Natural killer cell (primary cell): Measurements from ENCODE around the gene HMCN2. TPM values are rescaled to one million over a fixed set of nuclear protein-coding genes. Genes with fewer than 3 reads are reported as not detected.
"Not testable (repeated sequence)": the region's sequence is repeated elsewhere in the genome, so short reads cannot be mapped to it uniquely, and the experiment has no call there.

Experiments
- ATAC-seq, 3 donors: fragments of 150-1000 bp in 2 of 3; fragments of 200-7000 bp in 1 of 3; cut with Tn5 transposase; 1 replicate in 1 of 3; 2 replicates in 2 of 3; pipeline ENCODE4 v1.10.0; 2021; ENCODE audit warnings: mild to moderate bottlenecking in 2 of 3, moderate library complexity in 2 of 3
- DNase-seq, 2 donors: peaks; one replicate each; pipeline versions ENCODE4 v3.0.0 to v3.0.0-alpha.2; 2013 to 2021; ENCODE audit warnings: mixed read lengths in 1 of 2
- H3K27ac ChIP-seq: one replicate; pipeline ENCODE4 v1.5.1; 2013; ENCODE audit warnings: mild to moderate bottlenecking, low read length
- H3K27me3 ChIP-seq: one replicate; pipeline ENCODE4 v1.6.1; 2013; ENCODE audit warnings: low read length; ENCODE audit not compliant: control insufficient read depth, insufficient read depth
- H3K36me3 ChIP-seq: one replicate; pipeline ENCODE4 v1.6.1; 2013; ENCODE audit warnings: low read length; ENCODE audit not compliant: control insufficient read depth, insufficient read depth
- H3K4me1 ChIP-seq: one replicate; pipeline ENCODE4 v1.6.1; 2013; ENCODE audit warnings: low read length; ENCODE audit not compliant: control insufficient read depth, insufficient read depth
- H3K4me3 ChIP-seq: one replicate; pipeline ENCODE4 v1.5.1; 2013; ENCODE audit warnings: low read length
- H3K9me3 ChIP-seq: one replicate; pipeline ENCODE4 v1.6.1; 2013; ENCODE audit warnings: low read length; ENCODE audit not compliant: control insufficient read depth, insufficient read depth
- H3K27ac Mint-ChIP-seq, 2 donors: one replicate each; pipeline ENCODE4 v1.8.0; 2022; ENCODE audit warnings: mild to moderate bottlenecking in 2 of 2, mixed read lengths in 2 of 2, moderate library complexity in 1 of 2
- H3K27me3 Mint-ChIP-seq, 2 donors: one replicate each; pipeline ENCODE4 v1.8.0; 2022; ENCODE audit warnings: low read depth in 2 of 2, mixed read lengths in 2 of 2
- H3K36me3 Mint-ChIP-seq: one replicate; pipeline ENCODE4 v1.8.0; 2022; ENCODE audit warnings: mixed read lengths
- H3K4me1 Mint-ChIP-seq, 2 donors: one replicate each; pipeline ENCODE4 v1.8.0; 2022; ENCODE audit warnings: mixed read lengths in 2 of 2
- H3K4me3 Mint-ChIP-seq: one replicate; pipeline ENCODE4 v1.8.0; 2022; ENCODE audit warnings: mild to moderate bottlenecking, moderate library complexity, mixed read lengths
- H3K9me3 Mint-ChIP-seq, 2 donors: one replicate each; pipeline ENCODE4 v1.8.0; 2022; ENCODE audit warnings: mixed read lengths in 2 of 2
- CTCF ChIP-seq: fragments of 200-600 bp; IDR thresholded peaks from one replicate; pipeline ENCODE4 v1.8.0; 2022; ENCODE audit warnings: antibody characterized with exemption
- WGBS: methylation state at CpG from one replicate; pipeline ENCODE4 v1.1.7; 2013; ENCODE audit warnings: missing lambda C conversion rate; ENCODE audit not compliant: insufficient coverage; 5-methylcytosine and 5-hydroxymethylcytosine counted together
- intact Hi-C: fragments of 100-400 bp; cut with micrococcal nuclease; formaldehyde crosslinking; loops from one replicate; pipeline ENCODE4 v1.14.2; 2022
- total RNA-seq, 4 donors: library from RNA; stranded (reverse); fragments of 120-200 nt in 1 of 4; gene quantifications; one replicate each; pipeline versions ENCODE4 v1.2.3 to v1.2.4, GENCODE V29; 2013 to 2022

Gene HMCN2
- total RNA-seq, 3 donors from 2014 or later (not counting 1 experiment from before 2014, with no cell fraction given), result not detected

GRCh38 chr9:130432796-130433167 lies 167.2 kb downstream of the HMCN2 start:
- Histone ChIP-seq H3K4me1 (peaks cover 5% of the 10 kb centered on the region), H3K9me3 (peaks cover 9% of the 10 kb centered on the region), H3K27me3 (peaks cover 9% of the 10 kb centered on the region), H3K4me3 (no peak overlapping the region), H3K36me3 (no peaks in the 10 kb centered on the region), H3K27ac (no peak overlapping the region)
- intact Hi-C loops, result no loop called here
- no peak for TF ChIP-seq CTCF
- H3K27me3 Mint-ChIP-seq, result peaks cover 20 to 27% of the 10 kb centered on the region in 2 donors
- peaks cover 0 to 4% of the 10 kb centered on the region in 2 donors for H3K4me1 Mint-ChIP-seq
- H3K36me3 Mint-ChIP-seq, result no peaks in the 10 kb centered on the region
- no peak for ATAC-seq
- H3K27ac Mint-ChIP-seq, result no peak overlapping the region
- no peaks in the 10 kb centered on the region for H3K9me3 Mint-ChIP-seq
- WGBS, result 63% methylated on average over 16 of the region's 16 CpGs
- no peak for DNase-seq
- H3K4me3 Mint-ChIP-seq, result peak overlapping the region; percentile 56

- Mint-ChIP-seq H3K9me3 (no peaks in the 10 kb centered on the region), H3K27me3 (peaks cover 20 to 27% of the 10 kb centered on the region in 2 donors), H3K4me1 (peaks cover 0 to 4% of the 10 kb centered on the region in 2 donors), H3K36me3 (no peaks in the 10 kb centered on the region), H3K27ac (no peak overlapping the region), H3K4me3 (peak overlapping the region; percentile 58)
- no peaks in the 10 kb centered on the region for H3K36me3 ChIP-seq
- 9% methylated on average over 92 of the region's 92 CpGs for WGBS
- intact Hi-C loops, result no loop called here
- ATAC-seq, result peak; percentile 58 to 94 (median 76)
- H3K27ac ChIP-seq, result no peak overlapping the region
- peak in 1 of 2 donors; percentile 45 for DNase-seq
- H3K4me3 ChIP-seq, result no peak overlapping the region
- H3K27me3 ChIP-seq, result peaks cover 9% of the 10 kb centered on the region
- peaks cover 5% of the 10 kb centered on the region for H3K4me1 ChIP-seq
- peaks cover 9% of the 10 kb centered on the region for H3K9me3 ChIP-seq
- peak; percentile 30 for TF ChIP-seq CTCF
These were observed 167.8 kb downstream of the HMCN2 start for GRCh38 chr9:130433168-130433946.

GRCh38 chr9:130433947-130434262 lies 168.3 kb downstream of the HMCN2 start:
- Histone ChIP-seq H3K4me3 (no peak overlapping the region), H3K27me3 (peaks cover 9% of the 10 kb centered on the region), H3K36me3 (no peaks in the 10 kb centered on the region), H3K4me1 (peaks cover 5% of the 10 kb centered on the region), H3K27ac (no peak overlapping the region), H3K9me3 (peaks cover 9% of the 10 kb centered on the region)
- Mint-ChIP-seq H3K27me3 (peaks cover 20 to 29% of the 10 kb centered on the region in 2 donors), H3K4me1 (peaks cover 0 to 4% of the 10 kb centered on the region in 2 donors), H3K9me3 (no peaks in the 10 kb centered on the region), H3K36me3 (no peaks in the 10 kb centered on the region), H3K27ac (no peak overlapping the region), H3K4me3 (no peak overlapping the region)
- intact Hi-C loops, result no loop called here
- no peak for TF ChIP-seq CTCF
- WGBS, result 46% methylated on average over 9 of the region's 9 CpGs
- no peak for DNase-seq
- ATAC-seq, result no peak

GRCh38 chr9:130434656-130435055 lies 169.1 kb downstream of the HMCN2 start:
- intact Hi-C loops, H3K9me3 ChIP-seq, H3K4me1 ChIP-seq, DNase-seq, H3K4me1 Mint-ChIP-seq, H3K27ac ChIP-seq, H3K27me3 ChIP-seq, H3K9me3 Mint-ChIP-seq, H3K4me3 ChIP-seq, H3K36me3 ChIP-seq, ATAC-seq, H3K27ac Mint-ChIP-seq, H3K36me3 Mint-ChIP-seq, H3K4me3 Mint-ChIP-seq: not testable (repeated sequence)
- WGBS, result 85% methylated on average over 2 of the region's 5 CpGs
- H3K27me3 Mint-ChIP-seq, result peaks cover 20 to 27% of the 10 kb centered on the region in 2 donors
